ENCODE measurements around the gene KAT6B. TPM values are rescaled to one million over a fixed set of nuclear protein-coding genes. Genes with fewer than 3 reads are reported as not detected.

KAT6B gene
- total and polyA plus RNA-seq, 7 donors, result 5.8 to 77.0 (median 49.9) TPM

- no peak for DNase-seq
- 67 to 81% methylated on average over 6 of the region's 6 CpGs for WGBS, 2 donors
- H3K4me1 ChIP-seq, result peaks cover 0 to 26% (median 15%) of the 10 kb centered on the region in 4 donors
- intact Hi-C loops (cut with DNase I), result loop anchor here (5.0 kb wide), 1 partner anchor 187 kb away; the partner anchor contains the start of gene KAT6B
- no peaks in the 10 kb centered on the region for H3K9me3 ChIP-seq
- no peak overlapping the region for H3K27ac ChIP-seq
- no peak for TF ChIP-seq EP300 (IDR thresholded peaks at IDR 0.05)
- TF ChIP-seq, protein P1, sequence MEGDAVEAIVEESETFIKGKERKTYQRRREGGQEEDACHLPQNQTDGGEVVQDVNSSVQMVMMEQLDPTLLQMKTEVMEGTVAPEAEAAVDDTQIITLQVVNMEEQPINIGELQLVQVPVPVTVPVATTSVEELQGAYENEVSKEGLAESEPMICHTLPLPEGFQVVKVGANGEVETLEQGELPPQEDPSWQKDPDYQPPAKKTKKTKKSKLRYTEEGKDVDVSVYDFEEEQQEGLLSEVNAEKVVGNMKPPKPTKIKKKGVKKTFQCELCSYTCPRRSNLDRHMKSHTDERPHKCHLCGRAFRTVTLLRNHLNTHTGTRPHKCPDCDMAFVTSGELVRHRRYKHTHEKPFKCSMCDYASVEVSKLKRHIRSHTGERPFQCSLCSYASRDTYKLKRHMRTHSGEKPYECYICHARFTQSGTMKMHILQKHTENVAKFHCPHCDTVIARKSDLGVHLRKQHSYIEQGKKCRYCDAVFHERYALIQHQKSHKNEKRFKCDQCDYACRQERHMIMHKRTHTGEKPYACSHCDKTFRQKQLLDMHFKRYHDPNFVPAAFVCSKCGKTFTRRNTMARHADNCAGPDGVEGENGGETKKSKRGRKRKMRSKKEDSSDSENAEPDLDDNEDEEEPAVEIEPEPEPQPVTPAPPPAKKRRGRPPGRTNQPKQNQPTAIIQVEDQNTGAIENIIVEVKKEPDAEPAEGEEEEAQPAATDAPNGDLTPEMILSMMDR (IDR thresholded peaks at IDR 0.05), result no peak
- TF ChIP-seq POLR2AphosphoS5 (IDR thresholded peaks at IDR 0.05), result no peak
- TF ChIP-seq POLR2A (IDR thresholded peaks at IDR 0.05), result no peak
- no peak overlapping the region for H3K4me3 ChIP-seq
- no peaks in the 10 kb centered on the region for H3K27me3 ChIP-seq
- peaks cover 0 to 10% (median 2%) of the 10 kb centered on the region in 4 donors for H3K36me3 ChIP-seq
These were observed 188.3 kb downstream of the KAT6B start for GRCh38 chr10:75014516-75015230.

DNA sequence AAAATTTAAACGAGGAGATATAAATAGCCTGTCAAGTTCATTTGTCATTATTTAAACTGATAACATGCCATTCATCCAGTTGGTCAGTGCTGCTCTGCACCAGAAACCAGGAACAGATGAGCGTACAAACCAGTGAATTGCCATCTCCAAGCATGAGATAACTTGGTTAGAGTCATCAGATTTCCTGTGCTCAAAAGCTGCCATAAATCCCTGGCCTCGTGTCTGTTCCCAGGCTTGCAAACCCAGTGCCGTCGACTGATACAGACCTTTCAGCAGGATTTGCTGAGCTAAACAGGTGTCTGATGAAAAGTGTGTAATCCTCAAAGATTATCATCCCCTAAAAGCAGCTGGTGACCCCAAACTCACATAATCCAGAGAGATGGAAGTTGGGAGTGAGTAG lies 189.0 kb downstream of the KAT6B start:
- Histone ChIP-seq H3K36me3 (peaks cover 0 to 12% (median 3%) of the 10 kb centered on the region in 4 donors), H3K27ac (no peak overlapping the region), H3K4me1 (peaks cover 0 to 26% (median 15%) of the 10 kb centered on the region in 4 donors), H3K9me3 (no peaks in the 10 kb centered on the region), H3K27me3 (no peaks in the 10 kb centered on the region), H3K4me3 (no peak overlapping the region)
- intact Hi-C loops (cut with DNase I), result loop anchor here (5.0 kb wide), 1 partner anchor 188 kb away; the partner anchor contains the start of gene KAT6B
- 75 to 79% methylated on average over 5 of the region's 5 CpGs for WGBS, 2 donors
- TF ChIP-seq POLR2AphosphoS5 (IDR thresholded peaks at IDR 0.05) (no peak), EP300 (IDR thresholded peaks at IDR 0.05) (no peak), POLR2A (IDR thresholded peaks at IDR 0.05) (no peak)
- TF ChIP-seq, protein P1 (IDR thresholded peaks at IDR 0.05), result no peak
- DNase-seq, result no peak

- 54 to 79% methylated on average over 3 of the region's 3 CpGs for WGBS, 2 donors
- peaks cover 0 to 21% (median 11%) of the 10 kb centered on the region in 4 donors for H3K36me3 ChIP-seq
- no peak overlapping the region for H3K4me3 ChIP-seq
- DNase-seq, result no peak
- H3K9me3 ChIP-seq, result no peaks in the 10 kb centered on the region
- peaks cover 0 to 26% (median 15%) of the 10 kb centered on the region in 4 donors for H3K4me1 ChIP-seq
- peak overlapping the region in 3 of 4 donors; percentile 9 to 56 (median 39) for H3K27ac ChIP-seq
- TF ChIP-seq POLR2AphosphoS5 (IDR thresholded peaks at IDR 0.05), result no peak
- TF ChIP-seq, protein P1 (IDR thresholded peaks at IDR 0.05), result no peak
- TF ChIP-seq POLR2A (IDR thresholded peaks at IDR 0.05), result no peak
- no peak for TF ChIP-seq EP300 (IDR thresholded peaks at IDR 0.05)
- H3K27me3 ChIP-seq, result no peaks in the 10 kb centered on the region
- intact Hi-C loops (cut with DNase I), result loop anchor here (5.0 kb wide), 1 partner anchor 189 kb away; the partner anchor contains the start of gene KAT6B
These were observed 189.9 kb downstream of the KAT6B start for GRCh38 chr10:75016325-75016724.

- no peak for DNase-seq
- H3K9me3 ChIP-seq, result no peaks in the 10 kb centered on the region
- H3K36me3 ChIP-seq, result peaks cover 0 to 29% (median 16%) of the 10 kb centered on the region in 4 donors
- TF ChIP-seq EP300 (IDR thresholded peaks at IDR 0.05) (no peak), POLR2A (IDR thresholded peaks at IDR 0.05) (no peak), POLR2AphosphoS5 (IDR thresholded peaks at IDR 0.05) (no peak)
- TF ChIP-seq, protein P1 (IDR thresholded peaks at IDR 0.05), result no peak
- 92 to 97% methylated on average over 6 of the region's 6 CpGs for WGBS, 2 donors
- H3K4me3 ChIP-seq, result no peak overlapping the region
- H3K27ac ChIP-seq, result no peak overlapping the region
- no peaks in the 10 kb centered on the region for H3K27me3 ChIP-seq
- intact Hi-C loops (cut with DNase I), result loop anchor here (5.0 kb wide), 1 partner anchor 191 kb away; the partner anchor contains the start of gene KAT6B
- peaks cover 0 to 23% (median 15%) of the 10 kb centered on the region in 4 donors for H3K4me1 ChIP-seq
These were observed 191.9 kb downstream of the KAT6B start for GRCh38 chr10:75018251-75018650.

All from sigmoid colon (tissue), 7 donors.